Epithelial cell of esophagus (primary cell): ENCODE measurements around the gene MBNL3.

Experiments
- DNase-seq: peaks from one replicate; pipeline ENCODE4 v3.0.0; 2010; ENCODE audit warnings: low read depth
- H3K4me3 ChIP-seq: 2 replicates; pipeline ENCODE4 v1.5.1; 2011; ENCODE audit warnings: mild to moderate bottlenecking, low read length, control low read depth
- CTCF ChIP-seq: IDR thresholded peaks from 2 replicates; pipeline ENCODE4 v1.5.1; 2011; ENCODE audit warnings: low read depth, mild to moderate bottlenecking, low read length, control low read depth, inconsistent platforms; ENCODE audit not compliant: insufficient read depth; ENCODE audit errors: missing control alignments

The MBNL3 gene

GRCh38 chrX:132482632-132483031, 6.2 kb downstream of the MBNL3 start:
- H3K4me3 ChIP-seq: no peak overlapping the region
- no peak for DNase-seq
- TF ChIP-seq CTCF: no peak

- no peak for TF ChIP-seq CTCF
- no peak overlapping the region for H3K4me3 ChIP-seq
- no peak for DNase-seq
Measured at GRCh38 chrX:132481449-132481848, 7.4 kb downstream of the MBNL3 start.

DNA sequence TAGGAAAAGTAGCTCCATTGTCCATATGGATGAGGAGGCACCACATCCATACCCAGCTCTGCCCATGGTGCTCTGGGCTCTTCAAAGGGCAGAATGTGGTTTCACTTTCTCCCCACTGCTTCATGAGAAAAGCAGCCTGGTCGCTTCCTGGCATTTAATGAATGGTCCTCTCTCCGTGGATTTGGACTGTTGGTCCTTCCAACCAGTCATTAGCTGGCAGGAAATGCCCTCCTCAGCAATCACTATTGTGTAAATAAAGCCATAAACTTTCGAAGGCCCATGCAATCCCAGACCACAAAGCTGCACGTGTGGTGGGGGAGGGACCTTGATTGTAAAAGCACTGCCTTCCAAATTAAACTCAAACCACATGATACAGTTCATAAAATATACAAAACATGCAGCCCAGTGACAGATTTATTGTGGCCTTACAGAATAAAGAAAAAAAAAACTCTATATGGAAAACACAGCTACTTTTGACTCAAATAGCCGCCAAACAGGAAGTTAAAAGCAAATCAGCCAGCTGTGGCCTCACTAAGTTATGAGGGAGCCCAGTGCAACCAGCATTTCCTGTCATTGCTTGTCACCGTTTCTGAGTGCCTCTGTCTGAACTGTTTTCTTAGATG, 8.1 kb downstream of the MBNL3 start:
- DNase-seq: peak; percentile 17
- TF ChIP-seq CTCF: no peak
- H3K4me3 ChIP-seq: peak overlapping the region; percentile 7

DNA sequence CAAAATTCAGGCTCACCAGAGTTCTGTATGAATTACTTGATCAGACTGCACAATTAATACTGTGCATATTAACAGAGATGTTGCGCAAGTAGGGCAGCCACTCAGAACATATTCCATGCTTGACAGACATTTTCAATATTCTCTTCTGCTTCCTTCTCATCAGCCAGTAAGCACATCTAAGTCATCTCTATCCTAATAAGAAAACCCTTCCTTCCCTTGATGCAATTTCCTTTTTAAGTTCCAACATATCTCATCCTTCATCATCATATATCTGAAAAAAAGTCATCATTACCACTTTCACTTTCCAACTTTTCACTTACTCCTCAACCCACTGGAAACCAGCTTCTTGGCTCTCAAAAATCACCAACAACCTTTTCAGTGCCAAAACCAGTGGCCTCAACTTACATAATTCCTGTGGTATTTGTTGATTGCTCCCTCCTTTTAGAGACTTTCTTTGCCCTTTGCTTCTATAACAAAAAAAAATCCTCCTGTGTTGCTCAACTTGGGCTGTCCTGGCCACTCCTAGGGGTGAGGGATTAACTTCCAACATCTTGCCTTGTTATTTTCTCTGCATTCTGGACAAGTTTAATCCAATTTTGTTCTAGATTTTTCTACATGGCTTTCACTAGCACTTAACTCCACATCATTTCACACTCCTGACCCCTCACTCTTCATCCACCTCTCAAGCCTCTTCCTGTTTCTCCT, 14.1 kb downstream of the MBNL3 start:
- TF ChIP-seq CTCF: no peak
- DNase-seq: no peak
- H3K4me3 ChIP-seq: no peak overlapping the region

GRCh38 chrX:132472397-132472796, 16.4 kb downstream of the MBNL3 start:
- no peak for TF ChIP-seq CTCF
- DNase-seq: no peak
- H3K4me3 ChIP-seq: no peak overlapping the region

GRCh38 chrX:132470831-132471230, 18.0 kb downstream of the MBNL3 start:
- no peak overlapping the region for H3K4me3 ChIP-seq
- TF ChIP-seq CTCF: no peak
- no peak for DNase-seq

DNA sequence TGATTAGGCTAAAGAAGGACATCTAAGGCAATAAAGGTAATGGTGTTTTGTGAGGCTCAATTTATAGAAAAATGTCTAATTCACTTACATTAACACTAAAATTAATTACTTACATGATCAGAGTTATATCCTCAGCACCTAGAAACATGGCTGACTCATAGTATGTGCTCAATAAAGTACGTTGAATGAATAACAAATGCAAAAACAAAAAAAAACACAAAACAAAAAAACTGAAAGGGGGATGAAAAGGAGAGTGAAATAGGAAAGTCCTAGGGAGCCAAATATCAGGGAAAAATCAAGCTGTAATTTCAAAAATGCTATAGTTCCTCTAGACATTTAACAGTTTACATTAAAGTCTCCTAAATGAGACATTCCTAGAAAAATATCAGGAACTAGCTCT, 18.7 kb downstream of the MBNL3 start:
- no peak overlapping the region for H3K4me3 ChIP-seq

More for the DNA sequence above, 18.7 kb downstream of the MBNL3 start:
- no peak for TF ChIP-seq CTCF
- DNase-seq: no peak
